ENCODE measurements around the gene ZG16.

DNA sequence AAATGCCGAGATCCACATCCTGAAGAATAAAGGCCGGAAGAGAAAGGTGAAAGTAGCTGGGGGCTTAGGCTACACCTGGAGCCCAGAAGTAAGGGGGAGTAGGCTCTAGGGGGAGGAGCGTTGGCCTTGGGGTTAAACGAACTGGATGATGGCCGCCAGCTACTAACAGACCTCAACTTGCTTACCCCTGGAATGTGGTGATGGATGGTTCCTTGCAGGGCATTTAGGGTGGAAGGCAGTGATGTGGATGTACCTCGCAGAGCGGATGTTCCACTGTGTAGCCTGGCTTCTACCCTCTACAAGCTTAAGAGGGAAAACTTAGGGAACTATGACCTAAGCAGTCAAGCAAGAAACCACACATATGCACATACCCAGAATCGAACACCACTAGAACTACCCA, 26.0 kb downstream of the ZG16 start:
- no peak for TF ChIP-seq GATA2 (IDR thresholded peaks at IDR 0.05; ENCODE audit: low read depth, low read length)
- TF ChIP-seq GATA3 (IDR thresholded peaks at IDR 0.05; ENCODE audit: low read depth, low read length), result no peak

All from SH-SY5Y (cell line).